ENCODE measurements around the gene SMAD5.

SMAD5 gene

GRCh38 chr5:136099870-136100269, 32.8 kb upstream of the SMAD5 start:
- no peaks in the 10 kb centered on the region for H4K20me1 ChIP-seq (ENCODE audit: insufficient read depth, low read length)
- no peak overlapping the region for H3K27ac ChIP-seq (ENCODE audit: low read length)
- no peaks in the 10 kb centered on the region for H3K4me1 ChIP-seq (ENCODE audit: low read length)
- no peaks in the 10 kb centered on the region for H3K36me3 ChIP-seq (replicated peaks; ENCODE audit: insufficient read depth, low read length)
- no peaks in the 10 kb centered on the region for H3K79me2 ChIP-seq (ENCODE audit: low read length)
- no peaks in the 10 kb centered on the region for H3K9me3 ChIP-seq (replicated peaks; ENCODE audit: insufficient read depth, low read length)
- DNase-seq = no peak
- H3K9me2 ChIP-seq (replicated peaks; ENCODE audit: insufficient read depth, low read length) = no peaks in the 10 kb centered on the region
- no peak overlapping the region for H3K4me3 ChIP-seq (ENCODE audit: low read length)
- no peak overlapping the region for H3K9ac ChIP-seq (ENCODE audit: low read length)
- H3K4me2 ChIP-seq (ENCODE audit: low read depth, low read length) = no peak overlapping the region
- TF ChIP-seq EZH2 (optimal IDR thresholded peaks at IDR 0.05; ENCODE audit: low read depth, low read length) (no peak), EZH2phosphoT487 (IDR thresholded peaks at IDR 0.05; ENCODE audit: low read length) (no peak), CTCF (IDR thresholded peaks at IDR 0.05; ENCODE audit: low read length) (no peak)
- no peak overlapping the region for H2AFZ ChIP-seq (ENCODE audit: low read length)
- no peaks in the 10 kb centered on the region for H3K27me3 ChIP-seq (replicated peaks; ENCODE audit: insufficient read depth, low read length)
- no peaks in the 10 kb centered on the region for H3F3A ChIP-seq (ENCODE audit: insufficient read depth, low read length)

GRCh38 chr5:136101884-136102283, 30.8 kb upstream of the SMAD5 start:
- Histone ChIP-seq H3K36me3 (replicated peaks; ENCODE audit: insufficient read depth, low read length) (no peaks in the 10 kb centered on the region), H3K4me1 (ENCODE audit: low read length) (no peaks in the 10 kb centered on the region), H3K27ac (ENCODE audit: low read length) (no peak overlapping the region), H3K79me2 (ENCODE audit: low read length) (no peaks in the 10 kb centered on the region), H4K20me1 (ENCODE audit: insufficient read depth, low read length) (no peaks in the 10 kb centered on the region), H3K9ac (ENCODE audit: low read length) (no peak overlapping the region), H3K4me2 (ENCODE audit: low read depth, low read length) (no peak overlapping the region), H3K27me3 (replicated peaks; ENCODE audit: insufficient read depth, low read length) (no peaks in the 10 kb centered on the region), H3K4me3 (ENCODE audit: low read length) (no peak overlapping the region), H3K9me2 (replicated peaks; ENCODE audit: insufficient read depth, low read length) (no peaks in the 10 kb centered on the region), H2AFZ (ENCODE audit: low read length) (no peak overlapping the region), H3K9me3 (replicated peaks; ENCODE audit: insufficient read depth, low read length) (no peaks in the 10 kb centered on the region), H3F3A (ENCODE audit: insufficient read depth, low read length) (no peaks in the 10 kb centered on the region)
- DNase-seq = no peak
- TF ChIP-seq CTCF (IDR thresholded peaks at IDR 0.05; ENCODE audit: low read length) = no peak
- no peak for TF ChIP-seq EZH2 (optimal IDR thresholded peaks at IDR 0.05; ENCODE audit: low read depth, low read length)
- TF ChIP-seq EZH2phosphoT487 (IDR thresholded peaks at IDR 0.05; ENCODE audit: low read length) = no peak

GRCh38 chr5:136103118-136103517, 29.5 kb upstream of the SMAD5 start:
- H3K4me3 ChIP-seq (ENCODE audit: low read length) = no peak overlapping the region
- H3K27ac ChIP-seq (ENCODE audit: low read length) = no peak overlapping the region
- TF ChIP-seq CTCF (IDR thresholded peaks at IDR 0.05; ENCODE audit: low read length) (no peak), EZH2phosphoT487 (IDR thresholded peaks at IDR 0.05; ENCODE audit: low read length) (no peak), EZH2 (optimal IDR thresholded peaks at IDR 0.05; ENCODE audit: low read depth, low read length) (no peak)

More at GRCh38 chr5:136103118-136103517, 29.5 kb upstream of the SMAD5 start:
- DNase-seq = no peak
- Histone ChIP-seq H3K36me3 (replicated peaks; ENCODE audit: insufficient read depth, low read length) (no peaks in the 10 kb centered on the region), H3F3A (ENCODE audit: insufficient read depth, low read length) (no peaks in the 10 kb centered on the region), H3K9ac (ENCODE audit: low read length) (no peak overlapping the region), H4K20me1 (ENCODE audit: insufficient read depth, low read length) (no peaks in the 10 kb centered on the region), H3K4me2 (ENCODE audit: low read depth, low read length) (no peak overlapping the region), H3K79me2 (ENCODE audit: low read length) (no peaks in the 10 kb centered on the region), H3K9me3 (replicated peaks; ENCODE audit: insufficient read depth, low read length) (no peaks in the 10 kb centered on the region), H3K9me2 (replicated peaks; ENCODE audit: insufficient read depth, low read length) (no peaks in the 10 kb centered on the region), H3K27me3 (replicated peaks; ENCODE audit: insufficient read depth, low read length) (no peaks in the 10 kb centered on the region), H3K4me1 (ENCODE audit: low read length) (no peaks in the 10 kb centered on the region), H2AFZ (ENCODE audit: low read length) (no peak overlapping the region)
